ENCODE data around the gene FHOD3.

Gene FHOD3

DNA sequence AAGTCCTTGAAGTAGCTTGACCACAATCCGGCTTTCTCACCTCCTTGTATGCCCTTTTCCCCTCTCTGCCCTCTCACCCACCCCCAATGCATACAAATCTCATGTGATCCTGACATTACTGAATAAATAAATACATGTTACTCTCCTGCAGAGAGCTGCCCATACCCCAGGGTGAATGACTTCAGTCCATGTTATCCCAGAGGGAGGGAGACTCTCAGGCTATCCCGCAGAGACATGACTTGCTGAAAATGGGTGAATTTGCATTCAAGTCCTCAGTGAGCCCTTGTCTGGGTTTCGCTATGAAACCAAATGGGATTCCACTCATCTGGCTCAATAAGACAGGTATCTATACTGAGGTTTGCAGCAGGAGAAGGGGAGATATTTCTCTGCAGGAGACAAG lies 168.5 kb downstream of the FHOD3 start:
- Histone ChIP-seq H3K4me3 (replicated peaks; ENCODE audit: insufficient read depth, low read length) (no peak overlapping the region), H3K27ac (replicated peaks) (no peak overlapping the region), H3K27me3 (ENCODE audit: insufficient read depth, poor library complexity, severe bottlenecking) (peaks cover 4% of the 10 kb centered on the region)
- DNase-seq (ENCODE audit: low read depth in 1 of 2, low spot score in 1 of 2) = no peak
- TF ChIP-seq GABPA (IDR thresholded peaks at IDR 0.05; ENCODE audit: low read depth) = no peak
- TF ChIP-seq, protein P1, sequence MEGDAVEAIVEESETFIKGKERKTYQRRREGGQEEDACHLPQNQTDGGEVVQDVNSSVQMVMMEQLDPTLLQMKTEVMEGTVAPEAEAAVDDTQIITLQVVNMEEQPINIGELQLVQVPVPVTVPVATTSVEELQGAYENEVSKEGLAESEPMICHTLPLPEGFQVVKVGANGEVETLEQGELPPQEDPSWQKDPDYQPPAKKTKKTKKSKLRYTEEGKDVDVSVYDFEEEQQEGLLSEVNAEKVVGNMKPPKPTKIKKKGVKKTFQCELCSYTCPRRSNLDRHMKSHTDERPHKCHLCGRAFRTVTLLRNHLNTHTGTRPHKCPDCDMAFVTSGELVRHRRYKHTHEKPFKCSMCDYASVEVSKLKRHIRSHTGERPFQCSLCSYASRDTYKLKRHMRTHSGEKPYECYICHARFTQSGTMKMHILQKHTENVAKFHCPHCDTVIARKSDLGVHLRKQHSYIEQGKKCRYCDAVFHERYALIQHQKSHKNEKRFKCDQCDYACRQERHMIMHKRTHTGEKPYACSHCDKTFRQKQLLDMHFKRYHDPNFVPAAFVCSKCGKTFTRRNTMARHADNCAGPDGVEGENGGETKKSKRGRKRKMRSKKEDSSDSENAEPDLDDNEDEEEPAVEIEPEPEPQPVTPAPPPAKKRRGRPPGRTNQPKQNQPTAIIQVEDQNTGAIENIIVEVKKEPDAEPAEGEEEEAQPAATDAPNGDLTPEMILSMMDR (IDR thresholded peaks at IDR 0.05; ENCODE audit: insufficient read depth, low read length) = no peak
- TF ChIP-seq POLR2AphosphoS5 (IDR thresholded peaks at IDR 0.05; ENCODE audit: low read depth) = no peak
- TF ChIP-seq SPI1 (IDR thresholded peaks at IDR 0.05; ENCODE audit: borderline replicate concordance, low read depth) = no peak
- TF ChIP-seq, protein P2, sequence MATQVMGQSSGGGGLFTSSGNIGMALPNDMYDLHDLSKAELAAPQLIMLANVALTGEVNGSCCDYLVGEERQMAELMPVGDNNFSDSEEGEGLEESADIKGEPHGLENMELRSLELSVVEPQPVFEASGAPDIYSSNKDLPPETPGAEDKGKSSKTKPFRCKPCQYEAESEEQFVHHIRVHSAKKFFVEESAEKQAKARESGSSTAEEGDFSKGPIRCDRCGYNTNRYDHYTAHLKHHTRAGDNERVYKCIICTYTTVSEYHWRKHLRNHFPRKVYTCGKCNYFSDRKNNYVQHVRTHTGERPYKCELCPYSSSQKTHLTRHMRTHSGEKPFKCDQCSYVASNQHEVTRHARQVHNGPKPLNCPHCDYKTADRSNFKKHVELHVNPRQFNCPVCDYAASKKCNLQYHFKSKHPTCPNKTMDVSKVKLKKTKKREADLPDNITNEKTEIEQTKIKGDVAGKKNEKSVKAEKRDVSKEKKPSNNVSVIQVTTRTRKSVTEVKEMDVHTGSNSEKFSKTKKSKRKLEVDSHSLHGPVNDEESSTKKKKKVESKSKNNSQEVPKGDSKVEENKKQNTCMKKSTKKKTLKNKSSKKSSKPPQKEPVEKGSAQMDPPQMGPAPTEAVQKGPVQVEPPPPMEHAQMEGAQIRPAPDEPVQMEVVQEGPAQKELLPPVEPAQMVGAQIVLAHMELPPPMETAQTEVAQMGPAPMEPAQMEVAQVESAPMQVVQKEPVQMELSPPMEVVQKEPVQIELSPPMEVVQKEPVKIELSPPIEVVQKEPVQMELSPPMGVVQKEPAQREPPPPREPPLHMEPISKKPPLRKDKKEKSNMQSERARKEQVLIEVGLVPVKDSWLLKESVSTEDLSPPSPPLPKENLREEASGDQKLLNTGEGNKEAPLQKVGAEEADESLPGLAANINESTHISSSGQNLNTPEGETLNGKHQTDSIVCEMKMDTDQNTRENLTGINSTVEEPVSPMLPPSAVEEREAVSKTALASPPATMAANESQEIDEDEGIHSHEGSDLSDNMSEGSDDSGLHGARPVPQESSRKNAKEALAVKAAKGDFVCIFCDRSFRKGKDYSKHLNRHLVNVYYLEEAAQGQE (IDR thresholded peaks at IDR 0.05; ENCODE audit: insufficient replicate concordance, low read depth) = no peak

DNA sequence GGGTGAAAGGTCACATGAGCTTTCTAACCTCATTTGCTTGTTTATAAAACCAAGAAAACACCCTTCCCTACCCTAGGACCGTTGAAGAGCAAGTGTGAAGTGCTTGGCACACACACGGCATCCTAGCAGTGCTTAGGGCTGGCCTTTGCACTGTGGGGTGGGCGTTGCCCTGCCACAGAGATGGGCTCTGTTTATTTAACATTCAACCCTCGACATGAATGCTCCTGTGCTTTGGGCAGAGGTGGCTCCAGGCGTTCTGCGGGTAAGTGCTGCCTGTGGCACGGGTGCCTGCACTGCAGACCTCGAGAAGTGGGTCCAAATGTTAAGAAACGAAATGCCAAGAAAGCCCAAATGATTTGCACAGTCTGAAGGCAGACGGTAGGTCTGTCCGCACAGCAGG lies 170.1 kb downstream of the FHOD3 start:
- no peak for TF ChIP-seq POLR2AphosphoS5 (IDR thresholded peaks at IDR 0.05; ENCODE audit: low read depth)
- TF ChIP-seq, protein P1 (IDR thresholded peaks at IDR 0.05; ENCODE audit: insufficient read depth, low read length) = no peak
- TF ChIP-seq, protein P2 (IDR thresholded peaks at IDR 0.05; ENCODE audit: insufficient replicate concordance, low read depth) = no peak
- TF ChIP-seq SPI1 (IDR thresholded peaks at IDR 0.05; ENCODE audit: borderline replicate concordance, low read depth) = no peak
- no peak for TF ChIP-seq GABPA (IDR thresholded peaks at IDR 0.05; ENCODE audit: low read depth)
- no peak for DNase-seq (ENCODE audit: low read depth in 1 of 2, low spot score in 1 of 2)
- no peak overlapping the region for H3K27ac ChIP-seq (replicated peaks)

DNA sequence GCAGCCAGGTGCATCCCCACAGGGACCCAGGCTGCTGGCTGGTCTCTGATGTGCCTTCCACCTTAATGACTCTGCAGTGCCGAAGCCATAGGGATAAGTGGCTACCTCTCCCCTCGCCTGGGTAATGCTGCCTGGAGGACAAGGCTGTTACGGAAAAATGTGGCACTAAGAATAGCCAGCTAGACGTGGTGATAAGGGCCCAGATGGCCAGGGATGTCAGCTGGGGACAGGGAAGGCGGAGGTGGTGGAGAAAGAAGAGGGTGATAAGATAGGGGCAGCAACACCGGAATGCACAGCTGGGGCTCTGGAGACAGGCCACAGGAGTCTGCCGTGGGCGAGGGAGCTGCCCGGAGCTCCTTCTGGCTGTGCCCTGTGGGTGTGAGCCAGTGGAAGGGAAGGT lies 170.6 kb downstream of the FHOD3 start:
- Histone ChIP-seq H3K27me3 (ENCODE audit: insufficient read depth, poor library complexity, severe bottlenecking) (peaks cover 5% of the 10 kb centered on the region), H3K4me3 (replicated peaks; ENCODE audit: insufficient read depth, low read length) (no peak overlapping the region), H3K27ac (replicated peaks) (no peak overlapping the region)
- no peak for TF ChIP-seq SPI1 (IDR thresholded peaks at IDR 0.05; ENCODE audit: borderline replicate concordance, low read depth)
- no peak for TF ChIP-seq GABPA (IDR thresholded peaks at IDR 0.05; ENCODE audit: low read depth)
- TF ChIP-seq, protein P2 (IDR thresholded peaks at IDR 0.05; ENCODE audit: insufficient replicate concordance, low read depth) = no peak
- TF ChIP-seq, protein P1 (IDR thresholded peaks at IDR 0.05; ENCODE audit: insufficient read depth, low read length) = no peak
- TF ChIP-seq POLR2AphosphoS5 (IDR thresholded peaks at IDR 0.05; ENCODE audit: low read depth) = no peak
- DNase-seq (ENCODE audit: low read depth in 1 of 2, low spot score in 1 of 2) = no peak

More for the DNA sequence above, 170.1 kb downstream of the FHOD3 start:
- Histone ChIP-seq H3K4me3 (replicated peaks; ENCODE audit: insufficient read depth, low read length) (no peak overlapping the region), H3K27me3 (ENCODE audit: insufficient read depth, poor library complexity, severe bottlenecking) (peaks cover 6% of the 10 kb centered on the region)
